ENCODE results near the gene CYFIP2. TPM values are rescaled to one million over a fixed set of nuclear protein-coding genes. Genes with fewer than 3 reads are reported as not detected.

CYFIP2 gene
- total RNA-seq, 3 donors from 2014 or later: 24.8 to 28.6 (median 25.8) TPM

- Histone ChIP-seq H3K36me3 (ENCODE audit: low read depth) (no peaks in the 10 kb centered on the region), H3K4me1 (ENCODE audit: low read depth) (no peaks in the 10 kb centered on the region), H3K4me3 (no peak overlapping the region), H3K9me3 (no peaks in the 10 kb centered on the region)
- TF ChIP-seq CTCF (IDR thresholded peaks at IDR 0.05): no peak
- intact Hi-C loops (cut with DNase I, micrococcal nuclease): no loop called here
- no peak for ATAC-seq
- no peak for DNase-seq
Measured at GRCh38 chr5:157444224-157444623, 178.3 kb downstream of the CYFIP2 start.

Other genes starting within 250 kb of the CYFIP2 start
- gene HAVCR1, start 207.0 kb upstream of the CYFIP2 start, total RNA-seq: 10 to 100 TPM in 1 of 3 donors, 1 to 10 TPM in 2; 2.6 to 24.1 (median 3.9) TPM
- gene HAVCR2, start 157.1 kb upstream of the CYFIP2 start, total RNA-seq: 1 to 10 TPM; 2.1 to 5.1 (median 5.1) TPM
- gene MED7, start 123.3 kb upstream of the CYFIP2 start, total RNA-seq: 10 to 100 TPM; 11.8 to 14.4 (median 12.0) TPM
- not detected for gene GARIN3, start 99.9 kb upstream of the CYFIP2 start, total RNA-seq
- 1 to 10 TPM; 2.6 to 5.7 (median 2.7) TPM for gene ITK, start 85.3 kb upstream of the CYFIP2 start, total RNA-seq
- 1 to 10 TPM in 1 of 3 donors, under 1 TPM in 1, not detected in 1; 0.70 to 3.2 TPM for gene NIPAL4, start 194.1 kb downstream of the CYFIP2 start, total RNA-seq

Data from mucosa of descending colon (tissue), 3 donors.